Choroid plexus epithelial cell (primary cell): ENCODE results near the gene NIPAL3.
A peak's percentile ranks its signal among the peaks of the same experiment; 100 is the strongest.

Experiments
- DNase-seq: peaks from one replicate; pipeline ENCODE4 v3.0.0-alpha.2; 2010; ENCODE audit warnings: low read depth
- H3K4me3 ChIP-seq: 2 replicates; pipeline ENCODE4 v1.5.1; 2011; ENCODE audit warnings: low read depth, mild to moderate bottlenecking, control low read depth, low read length, moderate library complexity
- TF ChIP-seq, protein P1 (sequence below): conservative IDR thresholded peaks from 2 replicates; pipeline ENCODE4 v1.5.1; 2011; ENCODE audit warnings: low read depth, mild to moderate bottlenecking, control low read depth, inconsistent platforms, low read length, moderate library complexity

NIPAL3 gene

DNA sequence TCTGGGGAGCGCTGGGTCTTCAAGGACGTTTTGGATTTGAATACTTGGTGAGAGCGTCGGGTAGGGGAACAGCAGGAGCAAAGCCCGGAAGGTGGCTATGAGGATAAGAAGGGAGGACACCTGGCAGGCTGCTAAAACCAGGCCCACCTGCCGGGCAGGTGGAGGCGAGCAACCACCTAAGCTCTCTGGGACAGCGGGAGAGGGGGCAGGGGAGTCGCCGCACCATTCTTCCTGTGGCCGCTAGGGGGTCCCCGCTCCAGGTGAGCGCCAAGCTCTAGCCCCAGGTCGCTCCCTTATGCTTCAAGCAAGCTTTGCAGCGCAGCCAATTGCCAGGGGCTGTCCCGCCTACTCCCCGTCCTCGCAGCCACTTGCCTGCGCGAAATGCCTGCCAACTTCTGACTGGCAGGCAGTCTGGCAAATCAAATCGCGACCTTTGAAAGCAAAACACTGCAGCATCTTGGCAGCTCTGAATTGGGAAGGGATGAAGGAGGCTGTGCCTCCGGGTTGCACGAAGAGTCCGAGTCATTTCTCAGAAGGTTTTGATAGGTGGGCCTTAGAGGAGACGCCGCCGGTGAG lies at the start of gene NIPAL3:
Gene NIPAL3 (plus strand): TSS at position 469 of the 576 bp plus-strand sequence. CDS start 3,746 bp downstream, outside the sequence.
- TF ChIP-seq, protein P1, sequence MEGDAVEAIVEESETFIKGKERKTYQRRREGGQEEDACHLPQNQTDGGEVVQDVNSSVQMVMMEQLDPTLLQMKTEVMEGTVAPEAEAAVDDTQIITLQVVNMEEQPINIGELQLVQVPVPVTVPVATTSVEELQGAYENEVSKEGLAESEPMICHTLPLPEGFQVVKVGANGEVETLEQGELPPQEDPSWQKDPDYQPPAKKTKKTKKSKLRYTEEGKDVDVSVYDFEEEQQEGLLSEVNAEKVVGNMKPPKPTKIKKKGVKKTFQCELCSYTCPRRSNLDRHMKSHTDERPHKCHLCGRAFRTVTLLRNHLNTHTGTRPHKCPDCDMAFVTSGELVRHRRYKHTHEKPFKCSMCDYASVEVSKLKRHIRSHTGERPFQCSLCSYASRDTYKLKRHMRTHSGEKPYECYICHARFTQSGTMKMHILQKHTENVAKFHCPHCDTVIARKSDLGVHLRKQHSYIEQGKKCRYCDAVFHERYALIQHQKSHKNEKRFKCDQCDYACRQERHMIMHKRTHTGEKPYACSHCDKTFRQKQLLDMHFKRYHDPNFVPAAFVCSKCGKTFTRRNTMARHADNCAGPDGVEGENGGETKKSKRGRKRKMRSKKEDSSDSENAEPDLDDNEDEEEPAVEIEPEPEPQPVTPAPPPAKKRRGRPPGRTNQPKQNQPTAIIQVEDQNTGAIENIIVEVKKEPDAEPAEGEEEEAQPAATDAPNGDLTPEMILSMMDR, result peak; percentile 80
- DNase-seq, result peak; percentile 100
- peak within 1 kb of the TSS; percentile 70 for H3K4me3 ChIP-seq

DNA sequence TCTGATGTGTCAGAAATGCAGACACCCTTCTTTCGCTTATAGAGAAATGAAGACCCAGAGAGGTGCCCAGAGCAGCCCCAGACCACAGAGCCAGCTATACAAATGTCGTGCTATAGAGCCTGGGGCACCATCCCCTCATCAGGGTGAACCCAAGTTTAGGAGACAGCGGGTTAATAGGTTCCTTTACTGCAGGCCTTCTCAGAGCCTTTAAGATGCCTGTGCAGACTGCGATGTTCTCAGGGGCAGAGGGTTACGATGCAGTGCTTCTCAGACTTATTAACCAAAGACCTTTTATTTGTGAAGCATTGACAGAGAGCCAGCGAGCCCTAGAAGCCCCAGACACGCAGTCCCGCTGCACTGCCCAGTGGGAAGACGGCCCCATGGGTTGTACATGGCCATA lies 48.9 kb upstream of the NIPAL3 start:
- no peak for DNase-seq
- TF ChIP-seq, protein P1, result no peak

DNA sequence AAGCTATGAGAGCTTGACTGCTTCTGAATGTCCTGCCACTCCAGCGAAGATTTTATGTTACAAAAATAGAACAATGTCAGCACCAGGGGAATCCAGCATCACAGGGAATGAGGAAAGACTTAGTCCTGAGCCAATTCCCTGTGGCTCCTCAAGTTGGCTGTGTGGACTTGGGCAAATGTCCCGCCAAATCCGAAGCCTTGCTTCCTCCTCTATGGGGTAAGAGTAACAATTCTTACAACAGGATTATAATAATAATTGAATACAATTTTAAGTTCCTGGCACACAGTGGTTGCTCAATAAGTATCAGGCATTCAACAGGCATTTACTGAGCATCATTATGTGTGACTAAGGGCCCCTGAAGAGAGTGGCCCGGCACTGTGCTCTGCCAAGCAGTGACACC lies 46.4 kb upstream of the NIPAL3 start:
- no peak for DNase-seq
- TF ChIP-seq, protein P1, result no peak
- no peak overlapping the region for H3K4me3 ChIP-seq

More for the DNA sequence above, 48.9 kb upstream of the NIPAL3 start:
- H3K4me3 ChIP-seq, result no peak overlapping the region

DNA sequence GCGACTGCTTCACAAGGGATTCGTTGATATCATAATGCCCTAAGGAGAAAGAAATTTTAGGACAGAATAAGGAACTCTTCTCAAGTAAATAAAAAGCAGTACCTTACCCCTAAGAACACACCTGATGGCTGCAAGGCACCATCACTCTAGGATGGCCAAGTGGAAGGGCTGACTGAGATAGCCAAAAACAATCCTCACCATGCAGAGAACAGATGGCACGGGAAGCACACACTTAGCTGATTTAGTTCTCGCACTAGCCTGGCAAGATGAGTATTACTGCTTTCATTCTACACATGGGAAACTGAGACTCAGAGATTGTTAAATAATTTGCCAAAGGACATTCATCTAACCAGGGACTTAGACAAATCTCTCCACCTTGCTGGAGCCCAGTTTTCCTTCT lies 45.8 kb upstream of the NIPAL3 start:
- no peak for DNase-seq
- no peak overlapping the region for H3K4me3 ChIP-seq
- TF ChIP-seq, protein P1, result no peak

DNA sequence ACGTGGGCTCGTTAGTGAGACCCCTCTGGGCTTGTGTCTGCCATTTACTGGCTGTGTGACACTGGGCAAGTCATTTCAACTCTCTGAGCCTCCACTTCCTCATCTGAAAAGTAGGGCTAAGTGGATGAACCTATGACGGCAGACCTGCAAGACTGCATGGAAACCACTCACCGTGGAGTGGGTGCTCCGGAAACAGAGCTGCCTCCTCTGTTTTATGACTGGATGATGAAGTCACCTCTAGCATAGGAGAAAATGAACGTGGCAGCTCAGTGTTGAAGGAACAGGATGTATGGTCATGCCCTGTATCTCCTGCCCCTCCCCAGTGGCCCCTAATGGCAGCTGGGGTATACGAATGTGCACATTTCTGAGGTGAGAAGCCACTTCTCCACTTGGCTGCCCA lies 42.6 kb upstream of the NIPAL3 start:
- DNase-seq, result no peak
- TF ChIP-seq, protein P1, result no peak
- H3K4me3 ChIP-seq, result no peak overlapping the region

DNA sequence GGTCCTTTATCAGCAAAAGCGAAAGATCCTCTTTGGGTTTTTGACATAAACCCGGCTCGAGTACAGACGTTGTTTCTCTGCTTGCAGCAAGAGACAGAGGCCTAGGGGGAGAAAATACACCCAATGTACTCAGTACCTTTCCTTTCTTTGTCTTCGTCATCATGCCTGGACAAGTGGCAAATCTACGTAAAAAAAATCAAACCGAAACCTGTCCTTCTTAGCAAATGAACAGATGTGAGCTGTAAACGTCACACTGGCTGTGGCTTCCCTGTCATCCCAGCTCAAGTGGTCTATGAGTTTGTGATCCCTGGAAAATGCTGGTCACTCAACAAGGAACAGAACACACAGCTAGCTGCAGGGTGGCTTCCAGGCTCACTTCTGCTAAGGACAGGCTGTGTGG lies 41.9 kb upstream of the NIPAL3 start:
- DNase-seq, result no peak
- TF ChIP-seq, protein P1, result no peak
- no peak overlapping the region for H3K4me3 ChIP-seq
